ENCODE results near the gene BCL3.
"Not testable (repeated sequence)": the region's sequence is repeated elsewhere in the genome, so short reads cannot be mapped to it uniquely, and the experiment has no call there.

Gene BCL3, protein sequence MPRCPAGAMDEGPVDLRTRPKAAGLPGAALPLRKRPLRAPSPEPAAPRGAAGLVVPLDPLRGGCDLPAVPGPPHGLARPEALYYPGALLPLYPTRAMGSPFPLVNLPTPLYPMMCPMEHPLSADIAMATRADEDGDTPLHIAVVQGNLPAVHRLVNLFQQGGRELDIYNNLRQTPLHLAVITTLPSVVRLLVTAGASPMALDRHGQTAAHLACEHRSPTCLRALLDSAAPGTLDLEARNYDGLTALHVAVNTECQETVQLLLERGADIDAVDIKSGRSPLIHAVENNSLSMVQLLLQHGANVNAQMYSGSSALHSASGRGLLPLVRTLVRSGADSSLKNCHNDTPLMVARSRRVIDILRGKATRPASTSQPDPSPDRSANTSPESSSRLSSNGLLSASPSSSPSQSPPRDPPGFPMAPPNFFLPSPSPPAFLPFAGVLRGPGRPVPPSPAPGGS

DNA sequence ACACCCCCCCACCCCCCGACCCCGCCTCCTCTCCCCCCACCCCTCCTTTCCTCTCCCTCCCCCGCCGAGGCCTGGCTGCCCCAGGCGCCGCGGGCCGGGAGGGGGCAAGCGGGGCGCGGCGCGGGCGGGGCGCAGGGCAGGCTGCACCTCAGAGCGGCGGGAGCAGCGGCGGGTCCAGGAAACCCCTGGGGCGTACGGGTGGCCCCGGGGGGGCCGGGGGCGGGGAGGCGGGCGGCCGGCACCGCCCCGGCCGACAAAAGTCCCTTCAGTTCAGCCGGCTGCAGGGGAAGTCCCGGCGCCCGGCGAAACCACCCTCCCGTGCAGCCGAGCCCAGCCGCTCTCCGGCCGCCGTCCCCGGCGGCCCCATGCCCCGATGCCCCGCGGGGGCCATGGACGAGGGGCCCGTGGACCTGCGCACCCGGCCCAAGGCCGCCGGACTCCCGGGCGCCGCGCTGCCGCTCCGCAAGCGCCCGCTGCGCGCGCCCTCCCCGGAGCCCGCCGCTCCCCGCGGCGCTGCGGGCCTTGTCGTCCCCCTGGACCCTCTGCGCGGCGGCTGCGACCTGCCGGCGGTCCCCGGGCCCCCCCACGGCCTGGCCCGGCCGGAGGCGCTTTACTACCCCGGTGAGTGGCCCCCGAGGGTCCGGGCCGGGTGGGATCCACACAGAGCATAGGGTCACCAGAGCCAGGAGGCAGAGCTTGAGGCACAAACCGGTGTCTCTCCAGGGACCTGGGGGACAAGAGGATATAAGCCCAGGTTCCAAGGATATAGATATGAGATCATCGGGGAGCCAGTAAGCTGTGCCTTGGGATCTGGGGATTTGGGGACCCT, at the start of gene BCL3:
Gene BCL3 (plus strand): TSS at position 283 of the 829 bp plus-strand sequence. CDS start 83 bp downstream, at position 366.
- peak; percentile 73 for DNase-seq (ENCODE audit: low spot score)

DNA sequence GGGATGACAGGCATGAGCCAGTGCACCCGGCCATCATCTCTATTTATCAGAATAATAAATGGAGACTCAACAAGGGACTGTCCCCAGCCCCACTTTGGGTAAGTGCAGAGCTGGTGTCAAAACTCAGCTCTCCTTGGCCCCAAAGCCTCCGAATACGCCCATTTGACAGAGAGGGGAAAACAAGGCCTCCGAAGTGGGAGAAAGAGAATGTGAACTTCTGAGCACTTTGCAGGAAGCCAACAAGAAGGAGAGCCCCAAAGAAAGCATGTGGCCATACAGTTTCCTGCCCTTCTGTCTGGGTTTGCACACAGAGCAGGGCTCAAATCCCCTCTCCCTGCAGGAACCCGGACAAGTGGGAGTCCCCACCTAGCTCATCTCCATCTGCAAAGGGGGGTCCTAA, 48.0 kb upstream of the BCL3 start:
- DNase-seq (ENCODE audit: low spot score), result no peak

- no peak for DNase-seq (ENCODE audit: low spot score)
Observed at GRCh38 chr19:44701228-44701627, 47.3 kb upstream of the BCL3 start.

GRCh38 chr19:44702551-44703176, 45.8 kb upstream of the BCL3 start:
- DNase-seq (ENCODE audit: low spot score), result no peak

DNA sequence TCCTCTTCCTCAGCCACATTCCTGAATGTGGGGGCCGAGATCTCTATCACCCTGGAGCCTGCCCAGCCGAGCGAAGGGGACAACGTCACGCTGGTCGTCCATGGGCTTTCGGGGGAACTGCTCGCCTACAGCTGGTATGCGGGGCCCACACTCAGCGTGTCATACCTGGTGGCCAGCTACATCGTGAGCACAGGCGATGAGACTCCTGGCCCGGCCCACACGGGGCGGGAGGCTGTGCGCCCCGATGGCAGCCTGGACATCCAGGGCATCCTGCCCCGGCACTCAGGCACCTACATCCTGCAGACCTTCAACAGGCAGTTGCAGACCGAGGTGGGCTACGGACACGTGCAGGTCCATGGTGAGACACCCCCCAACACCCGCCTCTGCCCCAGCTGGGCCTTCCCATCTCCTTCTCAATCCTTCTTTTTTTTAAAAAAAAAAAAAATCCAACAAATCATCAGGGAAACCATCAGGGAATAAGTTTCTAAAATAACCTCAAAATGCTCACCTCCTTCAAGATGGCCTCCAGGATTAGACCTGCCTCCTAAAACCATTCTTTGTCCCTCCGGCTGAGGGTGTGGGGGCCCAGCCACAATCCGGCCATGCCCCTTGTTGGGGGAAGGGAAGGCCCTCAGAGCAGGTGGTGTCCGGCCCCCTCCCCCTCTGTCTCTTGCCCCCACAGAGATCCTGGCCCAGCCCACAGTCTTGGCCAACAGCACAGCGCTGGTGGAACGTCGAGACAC, 45.0 kb upstream of the BCL3 start:
- DNase-seq (ENCODE audit: low spot score), result no peak

GRCh38 chr19:44704982-44705381, 43.5 kb upstream of the BCL3 start:
- DNase-seq (ENCODE audit: low spot score), result no peak

DNA sequence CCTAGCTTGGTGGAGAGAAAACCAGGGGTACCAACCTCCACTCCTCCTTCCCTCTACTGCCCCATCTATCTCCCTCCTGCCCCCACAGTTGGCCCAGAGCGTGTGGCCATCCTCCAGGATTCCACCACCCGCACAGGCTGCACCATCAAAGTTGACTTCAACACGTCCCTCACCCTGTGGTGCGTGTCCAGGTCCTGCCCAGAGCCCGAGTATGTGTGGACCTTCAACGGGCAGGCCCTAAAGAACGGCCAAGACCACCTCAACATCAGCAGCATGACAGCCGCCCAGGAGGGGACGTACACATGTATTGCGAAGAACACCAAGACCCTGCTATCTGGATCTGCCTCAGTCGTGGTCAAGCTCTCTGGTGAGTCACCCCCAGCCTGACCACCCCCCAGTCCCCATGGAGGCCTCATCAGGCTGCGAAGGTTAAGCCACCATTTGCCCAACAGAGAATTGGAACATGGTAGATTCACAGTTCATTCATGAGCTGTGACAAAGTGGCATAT, 43.0 kb upstream of the BCL3 start:
- no peak for DNase-seq (ENCODE audit: low spot score)

DNA sequence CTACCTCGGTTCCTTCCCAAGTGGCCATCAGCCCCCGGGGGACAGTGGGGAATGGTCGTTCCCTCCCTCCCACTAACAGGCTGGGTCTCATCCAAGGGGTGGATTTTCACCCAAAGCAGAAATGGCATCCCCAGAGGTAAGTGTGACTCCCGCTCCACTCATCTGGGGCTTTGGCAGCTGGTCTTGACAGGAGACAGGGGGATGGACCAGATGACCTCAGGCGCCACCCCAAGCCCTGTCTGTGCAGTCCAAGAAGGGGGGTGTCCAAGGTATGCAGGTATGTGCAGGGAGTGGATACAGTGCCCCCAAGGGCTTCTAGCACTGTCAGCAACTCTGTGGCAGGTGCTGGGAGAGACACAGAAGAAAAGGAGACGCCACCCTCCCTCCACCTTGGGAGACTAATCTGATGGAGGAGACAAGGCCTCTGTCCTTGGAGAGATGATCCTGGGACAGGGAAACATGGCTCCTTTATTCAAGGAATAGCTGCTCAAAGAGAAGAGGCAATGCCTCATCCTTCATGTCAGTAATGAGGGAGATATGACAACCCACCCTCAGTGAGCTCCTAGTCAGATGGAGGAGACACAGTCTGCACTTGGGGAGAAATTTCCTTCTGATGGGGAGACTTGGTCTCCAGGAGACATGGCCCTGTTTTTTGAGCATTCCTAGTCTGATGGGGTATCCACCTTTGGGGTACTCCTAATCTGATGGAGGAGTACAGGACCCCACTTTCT, 41.8 kb upstream of the BCL3 start:
- no peak for DNase-seq (ENCODE audit: low spot score)

DNA sequence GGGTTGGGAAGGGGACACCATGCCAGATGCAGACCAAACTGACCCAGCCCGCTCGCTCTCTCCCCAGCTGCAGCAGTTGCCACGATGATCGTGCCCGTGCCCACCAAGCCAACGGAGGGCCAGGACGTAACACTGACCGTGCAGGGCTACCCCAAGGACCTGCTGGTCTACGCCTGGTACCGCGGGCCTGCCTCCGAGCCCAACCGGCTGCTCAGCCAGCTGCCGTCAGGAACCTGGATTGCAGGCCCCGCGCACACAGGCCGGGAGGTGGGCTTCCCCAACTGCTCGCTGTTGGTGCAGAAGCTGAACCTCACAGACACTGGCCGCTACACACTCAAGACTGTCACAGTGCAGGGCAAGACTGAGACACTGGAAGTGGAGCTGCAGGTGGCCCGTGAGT, 40.7 kb upstream of the BCL3 start:
- DNase-seq (ENCODE audit: low spot score), result no peak

GRCh38 chr19:44708940-44709339, 39.6 kb upstream of the BCL3 start:
- DNase-seq (ENCODE audit: low spot score), result no peak

- DNase-seq (ENCODE audit: low spot score), result not testable (repeated sequence)
Observed at GRCh38 chr19:44709434-44710266, 38.9 kb upstream of the BCL3 start.

- DNase-seq (ENCODE audit: low spot score), result no peak
Observed at GRCh38 chr19:44710483-44710882, 38.0 kb upstream of the BCL3 start.

DNA sequence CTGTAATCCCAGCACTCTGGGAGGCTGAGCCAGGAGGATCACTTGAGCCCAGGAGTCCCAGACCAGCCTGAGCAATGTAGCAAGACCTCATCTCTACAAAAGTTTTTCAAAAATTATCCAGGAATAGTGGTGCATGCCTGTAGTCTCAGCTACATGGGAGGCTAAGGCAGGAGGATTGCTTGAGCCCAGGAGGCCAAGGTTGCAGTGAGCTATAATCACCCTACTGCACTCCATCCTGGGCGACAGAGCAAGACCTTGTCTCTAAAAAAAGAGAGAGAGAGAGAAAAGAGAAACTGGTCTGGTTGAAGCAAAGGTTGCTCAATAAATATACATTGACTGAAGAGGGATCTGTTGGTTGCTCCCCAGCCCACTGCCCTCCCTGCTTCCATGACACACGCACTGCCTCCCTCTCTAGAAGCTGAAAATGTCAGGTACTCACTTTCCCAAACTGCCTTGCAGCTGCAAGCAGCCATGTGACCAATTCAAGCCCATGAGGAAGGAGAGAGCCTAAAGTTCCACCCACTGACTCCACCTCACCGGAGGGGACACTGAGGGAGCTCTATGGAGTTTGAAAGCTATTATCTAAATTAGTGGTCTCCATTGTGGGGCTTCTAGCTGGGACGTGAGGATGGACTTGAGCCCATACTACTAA, 35.5 kb upstream of the BCL3 start:
- no peak for DNase-seq (ENCODE audit: low spot score)

DNA sequence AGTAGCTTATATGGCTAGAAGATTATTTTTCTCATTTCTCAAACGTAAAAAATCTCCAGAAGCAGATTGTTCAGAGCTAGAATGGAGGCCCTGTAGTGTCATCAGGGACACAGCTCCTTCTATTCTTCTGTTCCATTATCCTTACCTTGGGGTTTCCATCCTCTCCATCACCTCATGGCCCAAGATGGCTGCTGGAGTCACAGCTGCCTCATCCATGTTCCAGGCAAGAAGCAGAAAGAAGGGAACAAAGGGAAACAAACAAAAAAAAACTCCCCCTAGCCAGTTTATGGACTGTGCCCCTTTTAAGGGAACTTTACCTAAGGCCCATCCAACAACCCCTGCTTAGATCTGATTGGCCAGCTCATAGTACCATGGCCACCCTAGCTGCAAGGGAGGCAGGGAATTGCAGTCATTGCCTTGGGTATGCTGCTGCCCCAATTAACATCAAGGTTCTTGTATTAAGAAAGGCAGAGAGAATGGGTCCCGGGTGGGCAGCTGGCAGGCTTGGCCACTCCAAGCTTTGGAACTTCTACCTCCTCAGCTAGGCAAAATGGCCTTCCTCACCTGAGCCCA, 33.8 kb upstream of the BCL3 start:
- no peak for DNase-seq (ENCODE audit: low spot score)

- DNase-seq (ENCODE audit: low spot score), result no peak
Observed at GRCh38 chr19:44717603-44718002, 30.9 kb upstream of the BCL3 start.

GRCh38 chr19:44718441-44719261, 29.9 kb upstream of the BCL3 start:
- peak; percentile 41 for DNase-seq (ENCODE audit: low spot score)

DNA sequence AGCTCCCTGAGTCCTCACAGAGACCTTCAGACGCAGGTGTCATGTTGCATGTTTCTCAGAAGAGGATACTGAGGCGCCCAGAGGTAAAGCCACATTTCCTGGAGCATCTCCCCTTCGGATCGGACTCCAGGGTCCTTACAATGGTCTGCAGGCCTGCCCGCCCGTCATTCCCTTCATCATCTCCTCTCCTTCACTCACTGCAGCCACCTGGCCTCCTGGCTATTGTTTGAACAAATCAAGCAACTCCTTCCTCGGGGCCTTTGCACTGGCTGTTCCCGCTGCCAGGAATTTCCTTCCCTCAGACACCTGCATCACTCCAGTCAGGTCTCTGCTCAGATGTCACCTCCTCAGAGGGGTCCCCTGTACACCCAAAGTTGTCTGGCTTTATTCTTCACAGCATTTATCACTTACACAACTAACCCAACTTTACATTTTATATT, 29.2 kb upstream of the BCL3 start:
- no peak for DNase-seq (ENCODE audit: low spot score)

DNA sequence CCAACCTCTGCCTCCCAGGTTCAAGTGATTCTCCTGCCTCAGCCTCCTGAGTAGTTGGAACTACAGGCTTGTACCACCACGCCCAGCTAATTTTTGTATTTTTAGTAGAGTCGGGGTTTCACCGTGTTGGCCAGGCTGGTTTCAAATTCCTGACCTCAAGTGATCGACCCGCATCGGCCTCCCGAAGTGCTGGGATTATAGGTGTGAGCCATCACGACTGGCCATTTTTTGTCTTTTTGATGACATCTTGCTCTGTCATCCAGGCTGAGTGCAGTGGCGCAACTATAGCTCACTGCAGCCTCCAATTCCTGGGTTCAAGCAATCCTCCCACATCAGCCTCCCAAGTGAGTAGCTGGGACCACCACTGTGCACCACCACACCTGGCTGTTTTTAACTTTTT, 28.1 kb upstream of the BCL3 start:
- not testable (repeated sequence) for DNase-seq (ENCODE audit: low spot score)

All from LoVo (cell line).